NB4 (cell line): ENCODE data around the gene ABCB8.

Experiments
- DNase-seq: peaks from one replicate; pipeline ENCODE4 v3.0.0; 2010; ENCODE audit warnings: low read depth
- H3K4me3 ChIP-seq: one replicate; pipeline ENCODE4 v1.5.1; 2011; ENCODE audit warnings: mild to moderate bottlenecking, low read depth, low read length, moderate library complexity
- CTCF ChIP-seq: IDR thresholded peaks from one replicate; pipeline ENCODE4 v1.5.1; 2012; ENCODE audit warnings: low read depth, low read length
- MAX ChIP-seq: IDR thresholded peaks from 2 replicates; pipeline ENCODE4 v1.6.1; 2011; ENCODE audit warnings: low read depth, low read length
- MYC ChIP-seq: IDR thresholded peaks from 2 replicates; pipeline ENCODE4 v1.6.1; 2011; ENCODE audit warnings: low read depth, low read length
- POLR2A ChIP-seq: IDR thresholded peaks from 2 replicates; pipeline ENCODE4 v1.6.1; 2011; ENCODE audit warnings: mild to moderate bottlenecking; ENCODE audit not compliant: insufficient read length; ENCODE audit errors: extremely low read depth

Gene ABCB8

GRCh38 chr7:151079199-151079910, 51.1 kb downstream of the ABCB8 start:
- TF ChIP-seq MYC (no peak), CTCF (no peak), POLR2A (no peak), MAX (no peak)
- DNase-seq = no peak
- H3K4me3 ChIP-seq = peak overlapping the region; percentile 94

DNA sequence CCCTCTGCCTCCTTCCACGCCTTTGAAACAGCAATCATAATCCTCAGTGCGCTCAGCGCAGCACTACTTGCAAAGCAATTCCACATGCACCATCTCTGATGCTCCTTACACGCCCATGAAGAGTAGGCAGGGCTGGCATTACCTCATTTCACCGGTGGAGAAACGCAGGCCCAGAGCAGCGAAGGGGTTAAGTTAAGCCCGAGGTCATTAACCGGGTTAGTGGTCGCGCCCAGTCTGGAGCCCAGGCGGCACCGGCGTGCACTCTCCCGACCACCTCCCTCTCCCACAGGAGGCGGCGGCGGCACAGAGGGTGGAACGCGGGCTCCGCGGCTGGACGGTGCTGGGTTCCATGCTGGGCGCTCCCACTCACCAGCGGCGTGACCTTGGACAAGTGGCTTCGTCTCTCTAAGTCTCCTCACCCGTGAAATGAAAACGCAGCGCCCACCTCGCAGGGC, 51.8 kb downstream of the ABCB8 start:
- DNase-seq = peak; percentile 64
- TF ChIP-seq CTCF (no peak), MAX (no peak), POLR2A (no peak), MYC (no peak)
- peak overlapping the region; percentile 94 for H3K4me3 ChIP-seq

GRCh38 chr7:151080522-151081169, 52.4 kb downstream of the ABCB8 start, which contains the start of gene FASTK:
TSS of gene FASTK (minus strand) at chr7:151080809. CDS start at chr7:151080766, 43 bp downstream.
- peak within 1 kb of the TSS; percentile 94 for H3K4me3 ChIP-seq
- TF ChIP-seq POLR2A (peak; percentile 86), MAX (0 out of 2 replicates have a peak, but pooled peaks have one; percentile 48), MYC (peak; percentile 70), CTCF (no peak)
- peak; percentile 95 for DNase-seq

DNA sequence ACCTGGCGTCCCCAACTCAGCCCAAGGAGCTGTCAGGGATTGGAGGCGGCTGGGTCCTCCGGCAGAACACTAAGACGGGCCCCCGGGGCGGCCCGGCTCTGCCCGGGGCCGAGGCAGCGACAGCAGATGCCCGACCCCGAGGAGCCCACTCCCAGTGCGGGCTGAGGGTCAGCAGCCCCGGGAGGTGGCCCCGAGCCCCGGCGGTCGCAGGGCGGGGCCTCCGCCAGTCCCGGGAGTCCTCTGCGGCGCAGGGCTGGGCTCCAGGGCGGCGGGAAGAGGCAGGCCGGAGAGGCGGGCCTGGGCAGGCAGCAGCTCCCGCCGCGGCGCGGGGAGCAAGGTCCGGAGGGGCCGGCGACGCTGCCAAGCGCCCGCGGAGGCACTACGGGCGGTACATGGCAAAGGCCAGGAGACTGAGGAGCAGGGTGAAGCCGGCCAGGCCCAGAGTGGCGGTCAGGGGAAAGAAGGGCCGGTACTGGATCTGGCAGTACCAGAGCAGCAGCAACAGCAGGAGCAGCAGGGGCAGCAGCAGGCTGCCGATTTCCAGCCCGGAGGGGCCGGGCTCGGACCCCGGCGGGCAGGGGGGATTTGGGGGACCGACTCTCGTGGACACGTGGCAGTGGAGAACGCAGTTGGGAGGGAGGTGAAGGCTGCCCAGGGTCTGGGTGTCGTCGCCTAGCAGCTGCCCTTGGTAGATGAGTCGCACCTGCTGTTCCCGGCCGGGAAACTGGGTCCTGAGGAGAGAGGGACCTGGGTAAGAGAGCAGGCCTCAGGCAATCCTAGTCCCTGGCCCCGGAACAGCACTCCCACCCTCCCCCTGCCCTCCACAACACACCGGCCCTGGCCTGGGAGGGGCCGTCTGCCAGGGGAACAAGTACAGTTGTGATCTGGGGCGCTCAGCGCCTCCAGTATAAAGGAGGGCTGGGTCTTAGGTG, 53.2 kb downstream of the ABCB8 start:
- peak; percentile 66 for DNase-seq
- TF ChIP-seq CTCF (no peak), MYC (no peak), MAX (no peak), POLR2A (no peak)
- peak overlapping the region; percentile 60 for H3K4me3 ChIP-seq

DNA sequence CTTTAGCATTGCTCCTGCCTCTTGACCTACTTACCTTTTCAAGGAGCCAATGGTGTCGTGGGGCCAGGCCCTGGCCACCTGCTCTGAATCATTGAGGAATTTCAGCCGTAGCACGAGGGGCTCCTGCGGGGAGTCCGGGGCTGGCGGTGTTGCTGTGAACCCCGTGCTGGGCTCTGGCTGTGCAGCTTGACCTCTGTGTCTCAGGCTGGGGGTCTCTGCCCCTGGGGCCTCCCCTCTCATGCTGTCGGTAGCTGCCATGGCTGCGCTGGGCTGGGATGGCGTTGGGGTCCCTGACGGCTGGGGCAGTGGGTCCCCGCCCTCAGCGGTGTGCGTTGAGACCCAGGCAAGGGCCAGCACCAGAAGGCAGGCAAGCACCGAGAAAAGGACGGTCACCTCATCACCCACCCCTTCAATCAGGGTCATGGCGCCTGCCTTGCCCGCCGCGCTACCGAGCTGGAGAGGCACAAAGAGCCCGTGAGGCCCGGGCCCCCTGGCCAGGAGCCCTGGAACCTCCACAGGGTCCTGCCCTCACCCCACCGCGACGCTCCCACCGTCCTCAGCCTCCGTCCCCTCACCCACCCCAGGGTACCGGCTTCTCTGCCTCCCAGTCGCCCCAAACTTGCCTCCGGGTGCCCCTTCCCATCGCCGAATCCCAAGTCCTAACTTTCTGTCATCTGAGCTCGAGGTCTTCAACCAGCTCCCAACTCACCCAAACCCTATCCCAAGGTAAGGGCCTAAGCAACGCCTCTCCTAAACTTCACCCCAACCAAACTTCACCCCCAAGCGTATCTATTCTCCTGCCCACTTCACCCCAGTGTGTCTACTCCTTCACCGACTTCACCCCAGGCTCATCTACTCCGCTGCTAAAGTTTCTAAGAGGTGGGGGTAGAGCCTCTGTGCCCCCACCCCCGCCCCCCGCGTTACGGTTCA, 54.2 kb downstream of the ABCB8 start:
- no peak for TF ChIP-seq POLR2A
- TF ChIP-seq MAX = no peak
- TF ChIP-seq MYC = no peak
- no peak for TF ChIP-seq CTCF
- DNase-seq = no peak
- peak overlapping the region; percentile 60 for H3K4me3 ChIP-seq
